HepG2 (cell line): ENCODE measurements around the gene CCL2. TPM values are rescaled to one million over a fixed set of nuclear protein-coding genes. Genes with fewer than 3 reads are reported as not detected.

ENCODE experiments used
- ATAC-seq: fragments of 200-7000 bp; cut with Tn5 transposase; 3 replicates; pipeline ENCODE4 v1.9.1; 2020; ENCODE audit warnings: mild to moderate bottlenecking, moderate library complexity
- BruUV-seq: library from RNA; stranded (reverse); fragments of 400-500 nt; replicated peaks from 2 replicates; lab custom pipeline; 2021; lab: Mats Ljungman, UMichigan
- CTCF ChIA-PET: fragments of 300-600 bp; formaldehyde crosslinking; extraction: SDS; loops from one replicate; lab custom pipeline; 2021; ENCODE audit warnings: low total read pairs, inconsistent platforms, low intra/inter-chr PET ratio; lab: Yijun Ruan, JAX
- POLR2A ChIA-PET: fragments of 350-600 bp; sonication (Branson Sonifier 250); formaldehyde crosslinking; loops from one replicate; lab custom pipeline; 2020; ENCODE audit warnings: antibody characterized with exemption, inconsistent platforms; lab: Yijun Ruan, JAX
- DNase-seq: peaks from one replicate; pipeline ENCODE4 v3.0.0-alpha.2; 2015; ENCODE audit warnings: low spot score
- FAIRE-seq: peaks from 3 replicates; lab custom pipeline; 2011; peaks lifted over from hg19 to GRCh38; lab: Jason Lieb, UNC
- H2AFZ ChIP-seq: one replicate; pipeline ENCODE4 v1.6.1; 2011; ENCODE audit warnings: low read length, inconsistent platforms
- H3K27ac ChIP-seq: fragments of 300-600 bp; 3 replicates; pipeline ENCODE4 v1.8.0; 2011; ENCODE audit warnings: mixed run types, mild to moderate bottlenecking, mixed read lengths, low read length, inconsistent platforms; ENCODE audit not compliant: insufficient read depth; ENCODE audit errors: extremely low read length
- H3K27me3 ChIP-seq, 2 experiments: fragments of 200-600 bp in 1 of 2; 2 replicates in 1 of 2; 3 replicates in 1 of 2; pipeline versions ENCODE4 v1.6.0 to v1.8.0; 2011; ENCODE audit warnings: low read length in 2 of 2, mild to moderate bottlenecking in 2 of 2, moderate library complexity in 2 of 2, inconsistent platforms in 1 of 2; ENCODE audit not compliant: insufficient read depth in 2 of 2, control insufficient read depth in 1 of 2
- H3K36me3 ChIP-seq, 2 experiments: fragments of 200-600 bp in 1 of 2; replicated peaks in 1 of 2; 2 replicates in 1 of 2; 3 replicates in 1 of 2; pipeline versions ENCODE4 v1.5.1 to v1.8.0; 2011; ENCODE audit warnings: low read length in 2 of 2, inconsistent platforms in 1 of 2; ENCODE audit not compliant: insufficient read depth in 2 of 2, control insufficient read depth in 1 of 2
- H3K4me1 ChIP-seq: 2 replicates; pipeline ENCODE4 v1.5.1; 2012; ENCODE audit warnings: low read length, inconsistent platforms; ENCODE audit not compliant: insufficient read depth
- H3K4me2 ChIP-seq: 2 replicates; pipeline ENCODE4 v1.6.0; 2011; ENCODE audit warnings: low read depth, low read length, inconsistent platforms
- H3K4me3 ChIP-seq, 3 experiments: fragments of 200-600 bp in 1 of 3; sonication (generic), shearing (Covaris generic) in 1 of 3; replicated peaks in 1 of 3; 2 replicates each; pipeline ENCODE4 v1.5.1; 2011 to 2016; ENCODE audit warnings: low read length in 3 of 3, inconsistent platforms in 2 of 3, low read depth in 2 of 3, mild to moderate bottlenecking in 2 of 3, control low read depth in 1 of 3, mixed read lengths in 1 of 3; ENCODE audit not compliant: insufficient read depth in 1 of 3
- H3K79me2 ChIP-seq: one replicate; pipeline ENCODE4 v1.6.1; 2011; ENCODE audit warnings: low read length, inconsistent platforms; ENCODE audit not compliant: insufficient read depth
- H3K9ac ChIP-seq: 2 replicates; pipeline ENCODE4 v1.6.0; 2011; ENCODE audit warnings: mild to moderate bottlenecking, low read depth, low read length, inconsistent platforms; ENCODE audit not compliant: insufficient read depth
- H3K9me3 ChIP-seq: 2 replicates; pipeline ENCODE4 v1.5.1; 2012; ENCODE audit warnings: mild to moderate bottlenecking, low read length
- H4K20me1 ChIP-seq: 2 replicates; pipeline ENCODE4 v1.6.0; 2011; ENCODE audit warnings: inconsistent platforms, mild to moderate bottlenecking, low read length, moderate library complexity; ENCODE audit not compliant: insufficient read depth
- ADNP ChIP-seq: sonication (generic); formaldehyde crosslinking; IDR thresholded peaks from 2 replicates; pipeline ENCODE4 v1.4.0; 2020; ENCODE audit warnings: missing genetic modification reagents
- KDM5A ChIP-seq: fragments of 200-600 bp; sonication (generic); IDR thresholded peaks from 2 replicates; pipeline ENCODE4 v1.7.0; 2018; ENCODE audit warnings: antibody characterized with exemption, mild to moderate bottlenecking, low read length, borderline replicate concordance
- PRPF4 ChIP-seq: fragments of 200-400 bp; formaldehyde crosslinking; IDR thresholded peaks from 2 replicates; pipeline ENCODE4 v1.6.1; 2016; ENCODE audit warnings: low read length, low read depth; ENCODE audit not compliant: poor library complexity, severe bottlenecking
- RFXAP ChIP-seq: sonication (generic); formaldehyde crosslinking; IDR thresholded peaks from 2 replicates; pipeline ENCODE4 v1.4.0; 2020; ENCODE audit warnings: missing genetic modification reagents, borderline replicate concordance
- ZBTB20 ChIP-seq: sonication (generic); formaldehyde crosslinking; IDR thresholded peaks from 2 replicates; pipeline ENCODE4 v1.8.1; 2023; ENCODE audit warnings: missing genetic modification reagents, low read depth, mild to moderate bottlenecking, borderline replicate concordance
- ZNF331 ChIP-seq: sonication (generic); formaldehyde crosslinking; IDR thresholded peaks from 2 replicates; pipeline ENCODE4 v1.4.0; 2020; ENCODE audit warnings: missing genetic modification reagents
- ZNF333 ChIP-seq: sonication (generic); formaldehyde crosslinking; IDR thresholded peaks from 2 replicates; pipeline ENCODE4 v1.4.0; 2020; ENCODE audit warnings: mild to moderate bottlenecking, missing genetic modification reagents, borderline replicate concordance
- ZNF335 ChIP-seq: sonication (generic); formaldehyde crosslinking; IDR thresholded peaks from 2 replicates; pipeline ENCODE4 v1.4.0; 2020; ENCODE audit warnings: missing genetic modification reagents
- ZNF547 ChIP-seq: sonication (generic); formaldehyde crosslinking; IDR thresholded peaks from 2 replicates; pipeline ENCODE4 v1.5.1; 2020; ENCODE audit warnings: mild to moderate bottlenecking, missing genetic modification reagents
- ZNF879 ChIP-seq: sonication (generic); formaldehyde crosslinking; IDR thresholded peaks from 2 replicates; pipeline ENCODE4 v1.8.1; 2023; ENCODE audit warnings: missing genetic modification reagents
- WGBS: methylation state at CpG from one replicate; pipeline ENCODE4 v1.1.6; 2017; ENCODE audit warnings: low lambda C conversion rate; 5-methylcytosine and 5-hydroxymethylcytosine counted together
- in situ Hi-C: cut with HindIII; loops from 2 replicates; pipeline ENCODE4 v1.10.0; 2017; ENCODE audit warnings: low pct_unique_long_range_greater_than_20kb; ENCODE audit not compliant: extremely low pct_ligation_motif_present
- intact Hi-C: fragments of 100-400 bp; cut with micrococcal nuclease; formaldehyde crosslinking; loops from one replicate; pipeline ENCODE4 v1.10.0; 2022; ENCODE audit not compliant: unreplicated experiment
- polyA plus RNA-seq, 8 experiments: library from polyadenylated mRNA; depleted of rRNA in 3 of 8; stranded (reverse) in 7 of 8; unstranded in 1 of 8; fragments of >200 nt; fragmentation: Illumina TruSeq in 4 of 8; extraction: Trizol in 4 of 8; gene quantifications; 2 replicates each; pipeline versions ENCODE4 v1.2.1 to v1.2.3, GENCODE V29; 2011 to 2016; ENCODE audit warnings: low read depth in 4 of 8, missing spikeins in 1 of 8, mixed read lengths in 1 of 8; ENCODE audit not compliant: insufficient read depth in 1 of 8
- total RNA-seq, 5 experiments: library from RNA; depleted of rRNA; stranded (reverse); fragments of >200 nt; fragmentation: Illumina TruSeq; extraction: Trizol; gene quantifications; 2 replicates each; pipeline ENCODE4 v1.2.3, GENCODE V29; 2016; ENCODE audit warnings: low read depth in 1 of 5
- TF ChIP-seq, protein P1 (sequence below): sonication (generic); formaldehyde crosslinking; IDR thresholded peaks from 2 replicates; pipeline ENCODE4 v1.5.0; 2020; ENCODE audit warnings: missing genetic modification reagents

Gene CCL2
- total and polyA plus RNA-seq, 2 of the 13 experiments (the other 11 are each of a cell fraction or from before 2014, with no cell fraction given) = not detected

DNA sequence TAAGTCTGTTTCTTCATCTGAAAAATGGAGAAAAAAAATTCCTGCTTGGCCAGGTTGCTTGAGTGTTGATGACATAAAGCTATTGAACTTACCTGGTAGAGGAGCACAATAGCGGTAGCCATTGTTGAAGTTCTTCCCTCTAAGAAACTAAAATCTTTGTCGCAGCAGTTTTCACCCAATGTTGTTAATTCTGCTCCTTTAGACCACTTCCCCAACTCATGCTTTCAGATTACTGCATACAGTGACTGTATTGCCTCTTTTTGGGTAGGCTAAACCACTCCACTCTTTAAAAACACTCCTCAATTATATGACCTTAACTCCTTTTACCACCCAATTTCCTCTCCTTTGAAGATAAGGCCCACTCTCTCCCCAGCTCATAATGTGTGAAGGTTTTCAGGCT is 35.7 kb upstream of the CCL2 start:
- ChIA-PET CTCF (no interaction called here), POLR2A (no interaction called here)
- peaks cover 33% of the 10 kb centered on the region for H3K9me3 ChIP-seq
- no peak overlapping the region for H2AFZ ChIP-seq
- ATAC-seq (no peak), DNase-seq (no peak), FAIRE-seq (no peak)
- no peaks in the 10 kb centered on the region for H4K20me1 ChIP-seq
- no peaks in the 10 kb centered on the region for H3K79me2 ChIP-seq
- BruUV-seq = no TSS peak
- H3K36me3 ChIP-seq = no peaks in the 10 kb centered on the region
- H3K4me1 ChIP-seq = no peaks in the 10 kb centered on the region
- no peaks in the 10 kb centered on the region for H3K27me3 ChIP-seq
- no peak overlapping the region for H3K27ac ChIP-seq
- TF ChIP-seq ZNF547 (CRISPR knock-in tag) (no peak), ZNF333 (CRISPR knock-in tag) (no peak), ZNF335 (no peak), RFXAP (CRISPR knock-in tag) (no peak), ZNF879 (CRISPR knock-in tag) (no peak), ZNF331 (CRISPR knock-in tag) (no peak), KDM5A (no peak), ADNP (CRISPR knock-in tag) (no peak), PRPF4 (no peak), ZBTB20 (no peak)
- TF ChIP-seq, protein P1, sequence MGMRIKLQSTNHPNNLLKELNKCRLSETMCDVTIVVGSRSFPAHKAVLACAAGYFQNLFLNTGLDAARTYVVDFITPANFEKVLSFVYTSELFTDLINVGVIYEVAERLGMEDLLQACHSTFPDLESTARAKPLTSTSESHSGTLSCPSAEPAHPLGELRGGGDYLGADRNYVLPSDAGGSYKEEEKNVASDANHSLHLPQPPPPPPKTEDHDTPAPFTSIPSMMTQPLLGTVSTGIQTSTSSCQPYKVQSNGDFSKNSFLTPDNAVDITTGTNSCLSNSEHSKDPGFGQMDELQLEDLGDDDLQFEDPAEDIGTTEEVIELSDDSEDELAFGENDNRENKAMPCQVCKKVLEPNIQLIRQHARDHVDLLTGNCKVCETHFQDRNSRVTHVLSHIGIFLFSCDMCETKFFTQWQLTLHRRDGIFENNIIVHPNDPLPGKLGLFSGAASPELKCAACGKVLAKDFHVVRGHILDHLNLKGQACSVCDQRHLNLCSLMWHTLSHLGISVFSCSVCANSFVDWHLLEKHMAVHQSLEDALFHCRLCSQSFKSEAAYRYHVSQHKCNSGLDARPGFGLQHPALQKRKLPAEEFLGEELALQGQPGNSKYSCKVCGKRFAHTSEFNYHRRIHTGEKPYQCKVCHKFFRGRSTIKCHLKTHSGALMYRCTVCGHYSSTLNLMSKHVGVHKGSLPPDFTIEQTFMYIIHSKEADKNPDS (CRISPR knock-in tag) = no peak
- H3K9ac ChIP-seq = no peak overlapping the region
- H3K4me2 ChIP-seq = no peak overlapping the region
- intact Hi-C loops = no loop called here
- in situ Hi-C loops = no loop called here
- WGBS = 19% methylated on average over 2 of the region's 2 CpGs
- H3K4me3 ChIP-seq = no peak overlapping the region
